HepG2 (cell line): ENCODE results near the gene RAP1GAP2. TPM values are rescaled to one million over a fixed set of nuclear protein-coding genes. Genes with fewer than 3 reads are reported as not detected.

Source experiments
- ARID2 ChIP-seq: sonication (generic); formaldehyde crosslinking; IDR thresholded peaks from 2 replicates; pipeline ENCODE4 v1.8.1; 2022; ENCODE audit warnings: mild to moderate bottlenecking, missing genetic modification reagents, borderline replicate concordance
- ARID4A ChIP-seq: sonication (generic); formaldehyde crosslinking; IDR thresholded peaks from 2 replicates; pipeline ENCODE4 v1.5.0; 2020; ENCODE audit warnings: mild to moderate bottlenecking, missing genetic modification reagents, borderline replicate concordance
- FOXO1 ChIP-seq: sonication (generic); formaldehyde crosslinking; IDR thresholded peaks from 2 replicates; pipeline ENCODE4 v1.4.0; 2020; ENCODE audit warnings: missing genetic modification reagents
- FOXP4 ChIP-seq: sonication (generic); formaldehyde crosslinking; IDR thresholded peaks from 2 replicates; pipeline ENCODE4 v1.4.0; 2020; ENCODE audit warnings: missing genetic modification reagents
- HIVEP1 ChIP-seq: sonication (generic); formaldehyde crosslinking; IDR thresholded peaks from 2 replicates; pipeline ENCODE4 v1.4.0; 2020; ENCODE audit warnings: mild to moderate bottlenecking, missing genetic modification reagents
- KDM4B ChIP-seq: sonication (generic); formaldehyde crosslinking; IDR thresholded peaks from 2 replicates; pipeline ENCODE4 v1.4.0; 2020; ENCODE audit warnings: missing genetic modification reagents
- LBX2 ChIP-seq: sonication (generic); formaldehyde crosslinking; IDR thresholded peaks from 2 replicates; pipeline ENCODE4 v1.5.0; 2020; ENCODE audit warnings: missing genetic modification reagents, mild to moderate bottlenecking, borderline replicate concordance
- NR2C2 ChIP-seq: sonication (generic); formaldehyde crosslinking; IDR thresholded peaks from 2 replicates; pipeline ENCODE4 v1.4.0; 2020; ENCODE audit warnings: missing genetic modification reagents, mild to moderate bottlenecking, moderate library complexity, borderline replicate concordance
- POLR2AphosphoS5 ChIP-seq: IDR thresholded peaks from 2 replicates; pipeline ENCODE4 v1.6.1; 2012; ENCODE audit warnings: low read depth, low read length
- SPEN ChIP-seq: sonication (generic); formaldehyde crosslinking; IDR thresholded peaks from 2 replicates; pipeline ENCODE4 v1.5.1; 2020; ENCODE audit warnings: low read depth, mild to moderate bottlenecking, missing genetic modification reagents
- TEAD3 ChIP-seq: optimal IDR thresholded peaks from 2 replicates; pipeline ENCODE3; 2016; ENCODE audit warnings: borderline replicate concordance
- TOE1 ChIP-seq: sonication (generic); formaldehyde crosslinking; IDR thresholded peaks from 2 replicates; pipeline ENCODE4 v1.4.0; 2020; ENCODE audit warnings: mild to moderate bottlenecking, missing genetic modification reagents
- ZBTB14 ChIP-seq: sonication (generic); formaldehyde crosslinking; IDR thresholded peaks from 2 replicates; pipeline ENCODE4 v1.4.0; 2020; ENCODE audit warnings: missing genetic modification reagents
- ZNF160 ChIP-seq: sonication (generic); formaldehyde crosslinking; IDR thresholded peaks from 2 replicates; pipeline ENCODE4 v1.8.0; 2022; ENCODE audit warnings: mild to moderate bottlenecking, inconsistent platforms, missing genetic modification reagents
- ZNF232 ChIP-seq: sonication (generic); formaldehyde crosslinking; IDR thresholded peaks from 2 replicates; pipeline ENCODE4 v1.4.0; 2020; ENCODE audit warnings: missing genetic modification reagents, borderline replicate concordance
- ZNF292 ChIP-seq: sonication (generic); formaldehyde crosslinking; IDR thresholded peaks from 2 replicates; pipeline ENCODE4 v1.8.1; 2022; ENCODE audit warnings: mild to moderate bottlenecking, low read depth, missing genetic modification reagents, borderline replicate concordance
- ZNF446 ChIP-seq: sonication (generic); formaldehyde crosslinking; IDR thresholded peaks from 2 replicates; pipeline ENCODE4 v1.5.0; 2020; ENCODE audit warnings: mild to moderate bottlenecking, missing genetic modification reagents
- ZNF552 ChIP-seq: sonication (generic); formaldehyde crosslinking; IDR thresholded peaks from 2 replicates; pipeline ENCODE4 v1.9.0; 2022; ENCODE audit warnings: missing genetic modification reagents, mild to moderate bottlenecking, borderline replicate concordance
- ZNF678 ChIP-seq: sonication (generic); formaldehyde crosslinking; IDR thresholded peaks from 2 replicates; pipeline ENCODE4 v1.4.0; 2020; ENCODE audit warnings: mild to moderate bottlenecking, missing genetic modification reagents
- ZNF747 ChIP-seq: sonication (generic); formaldehyde crosslinking; IDR thresholded peaks from 2 replicates; pipeline ENCODE4 v1.8.1; 2023; ENCODE audit warnings: missing genetic modification reagents, mild to moderate bottlenecking, borderline replicate concordance
- ZNF816 ChIP-seq: sonication (generic); formaldehyde crosslinking; IDR thresholded peaks from 2 replicates; pipeline ENCODE4 v1.8.0; 2022; ENCODE audit warnings: missing genetic modification reagents, mild to moderate bottlenecking, borderline replicate concordance
- ZNF879 ChIP-seq: sonication (generic); formaldehyde crosslinking; IDR thresholded peaks from 2 replicates; pipeline ENCODE4 v1.8.1; 2023; ENCODE audit warnings: missing genetic modification reagents
- polyA plus RNA-seq, 8 experiments: library from polyadenylated mRNA; depleted of rRNA in 3 of 8; stranded (reverse) in 7 of 8; unstranded in 1 of 8; fragments of >200 nt; fragmentation: Illumina TruSeq in 4 of 8; extraction: Trizol in 4 of 8; gene quantifications; 2 replicates each; pipeline versions ENCODE4 v1.2.1 to v1.2.3, GENCODE V29; 2011 to 2016; ENCODE audit warnings: low read depth in 4 of 8, missing spikeins in 1 of 8, mixed read lengths in 1 of 8; ENCODE audit not compliant: insufficient read depth in 1 of 8
- total RNA-seq, 5 experiments: library from RNA; depleted of rRNA; stranded (reverse); fragments of >200 nt; fragmentation: Illumina TruSeq; extraction: Trizol; gene quantifications; 2 replicates each; pipeline ENCODE4 v1.2.3, GENCODE V29; 2016; ENCODE audit warnings: low read depth in 1 of 5

Gene RAP1GAP2
- total and polyA plus RNA-seq, 2 of the 13 experiments (the other 11 are each of a cell fraction or from before 2014, with no cell fraction given) = 10.9 to 12.0 TPM

- peak; percentile 60; the same call in 1 of the 2 replicates for TF ChIP-seq ARID4A (CRISPR knock-in tag)
- TF ChIP-seq TEAD3 (CRISPR knock-in tag) = peak; percentile 78
- no peak for TF ChIP-seq ZNF747
- 0 out of 2 replicates have a peak, but pooled peaks have one; percentile 17 for TF ChIP-seq ZNF678 (CRISPR knock-in tag)
- peak; percentile 43; the same call in 1 of the 2 replicates for TF ChIP-seq SPEN (CRISPR knock-in tag)
- TF ChIP-seq FOXP4 (CRISPR knock-in tag) = peak; percentile 31; the same call in 1 of the 2 replicates
- peak; percentile 27; the same call in 1 of the 2 replicates for TF ChIP-seq NR2C2 (CRISPR knock-in tag)
- 0 out of 2 replicates have a peak, but pooled peaks have one; percentile 38 for TF ChIP-seq ZNF232
- TF ChIP-seq ZNF552 (CRISPR knock-in tag) = 0 out of 2 replicates have a peak, but pooled peaks have one; percentile 46
- TF ChIP-seq ZNF292 (CRISPR knock-in tag) = no peak
- peak; percentile 51; the same call in 1 of the 2 replicates for TF ChIP-seq FOXO1 (CRISPR knock-in tag)
- 0 out of 2 replicates have a peak, but pooled peaks have one; percentile 38 for TF ChIP-seq LBX2
- no peak for TF ChIP-seq HIVEP1 (CRISPR knock-in tag)
- 0 out of 2 replicates have a peak, but pooled peaks have one; percentile 31 for TF ChIP-seq ZBTB14 (CRISPR knock-in tag)
- TF ChIP-seq KDM4B (CRISPR knock-in tag) = 0 out of 2 replicates have a peak, but pooled peaks have one; percentile 25
- TF ChIP-seq ZNF816 (CRISPR knock-in tag) = no peak
- TF ChIP-seq ZNF446 (CRISPR knock-in tag) = no peak
- no peak for TF ChIP-seq ZNF879 (CRISPR knock-in tag)
- peak; percentile 76 for TF ChIP-seq ZNF160 (CRISPR knock-in tag)
- peak; percentile 57 for TF ChIP-seq POLR2AphosphoS5
- TF ChIP-seq TOE1 = no peak
- 0 out of 2 replicates have a peak, but pooled peaks have one; percentile 46 for TF ChIP-seq ARID2 (CRISPR knock-in tag)
Measured at GRCh38 chr17:2776589-2777241, 19.5 kb upstream of the RAP1GAP2 start (continued).
